GM10266 (cell line): ENCODE measurements around the gene TCOF1.
A peak's percentile ranks its signal among the peaks of the same experiment; 100 is the strongest.
"Not testable (repeated sequence)": the region's sequence is repeated elsewhere in the genome, so short reads cannot be mapped to it uniquely, and the experiment has no call there.

Experiments used
- DNase-seq: peaks from one replicate; pipeline ENCODE4 v3.0.0; 2012; ENCODE audit errors: extremely low spot score
- TF ChIP-seq, protein P1 (sequence below): IDR thresholded peaks from 2 replicates; pipeline ENCODE4 v1.5.1; 2012; ENCODE audit warnings: mild to moderate bottlenecking, low read depth; ENCODE audit not compliant: control insufficient read depth, insufficient read depth; ENCODE audit errors: missing control alignments

The TCOF1 gene

DNA sequence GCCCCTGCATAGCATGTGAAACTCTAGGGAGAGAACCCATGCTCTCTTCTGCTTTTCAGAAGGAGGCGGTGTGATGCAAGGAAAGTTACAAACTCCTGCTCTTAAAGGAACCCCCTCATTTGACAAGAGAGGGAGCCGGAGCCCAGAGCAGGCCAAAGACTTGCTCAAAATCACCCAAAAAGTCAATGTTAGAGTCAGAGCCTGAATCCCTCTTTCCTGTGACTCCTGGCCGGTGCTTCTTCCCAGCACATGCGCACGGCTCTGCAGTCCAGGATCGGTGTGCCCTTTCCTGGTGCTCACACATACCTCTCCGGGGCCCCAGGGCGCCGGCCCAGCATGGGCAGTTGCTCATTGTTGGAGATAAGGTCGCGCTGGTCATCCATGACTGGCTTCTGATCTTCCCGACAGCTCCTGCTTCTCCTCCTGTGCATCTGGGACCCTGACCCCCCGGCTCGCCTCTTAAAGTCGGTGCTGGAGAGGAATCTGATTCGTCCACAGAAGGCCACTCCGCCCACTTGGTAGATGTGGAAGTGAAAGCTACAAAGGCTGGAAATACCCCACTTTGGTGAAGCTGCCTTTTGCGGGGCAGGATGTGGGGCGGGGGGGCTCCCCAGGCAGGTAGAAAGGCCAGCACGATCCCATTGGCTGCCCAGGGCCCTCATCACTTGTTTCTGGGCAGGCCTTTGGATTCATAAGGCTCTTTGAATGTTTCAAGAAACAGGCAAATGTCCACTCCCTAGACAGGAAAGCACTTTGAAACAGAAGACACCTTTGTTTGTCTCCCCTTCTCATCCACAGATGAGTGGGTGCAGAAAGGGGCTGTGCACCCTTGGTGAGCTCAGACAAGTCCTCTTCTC, 55.0 kb downstream of the TCOF1 start, which contains the start of gene CD74:
CD74 (minus strand) TSS at position 592 of the 857 bp plus-strand sequence; CDS start at position 431, 161 bp downstream.
- TF ChIP-seq, protein P1, sequence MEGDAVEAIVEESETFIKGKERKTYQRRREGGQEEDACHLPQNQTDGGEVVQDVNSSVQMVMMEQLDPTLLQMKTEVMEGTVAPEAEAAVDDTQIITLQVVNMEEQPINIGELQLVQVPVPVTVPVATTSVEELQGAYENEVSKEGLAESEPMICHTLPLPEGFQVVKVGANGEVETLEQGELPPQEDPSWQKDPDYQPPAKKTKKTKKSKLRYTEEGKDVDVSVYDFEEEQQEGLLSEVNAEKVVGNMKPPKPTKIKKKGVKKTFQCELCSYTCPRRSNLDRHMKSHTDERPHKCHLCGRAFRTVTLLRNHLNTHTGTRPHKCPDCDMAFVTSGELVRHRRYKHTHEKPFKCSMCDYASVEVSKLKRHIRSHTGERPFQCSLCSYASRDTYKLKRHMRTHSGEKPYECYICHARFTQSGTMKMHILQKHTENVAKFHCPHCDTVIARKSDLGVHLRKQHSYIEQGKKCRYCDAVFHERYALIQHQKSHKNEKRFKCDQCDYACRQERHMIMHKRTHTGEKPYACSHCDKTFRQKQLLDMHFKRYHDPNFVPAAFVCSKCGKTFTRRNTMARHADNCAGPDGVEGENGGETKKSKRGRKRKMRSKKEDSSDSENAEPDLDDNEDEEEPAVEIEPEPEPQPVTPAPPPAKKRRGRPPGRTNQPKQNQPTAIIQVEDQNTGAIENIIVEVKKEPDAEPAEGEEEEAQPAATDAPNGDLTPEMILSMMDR, result no peak
- DNase-seq, result peak; percentile 88

GRCh38 chr5:150413176-150413901, 55.8 kb downstream of the TCOF1 start:
- TF ChIP-seq, protein P1, result no peak
- no peak for DNase-seq

DNA sequence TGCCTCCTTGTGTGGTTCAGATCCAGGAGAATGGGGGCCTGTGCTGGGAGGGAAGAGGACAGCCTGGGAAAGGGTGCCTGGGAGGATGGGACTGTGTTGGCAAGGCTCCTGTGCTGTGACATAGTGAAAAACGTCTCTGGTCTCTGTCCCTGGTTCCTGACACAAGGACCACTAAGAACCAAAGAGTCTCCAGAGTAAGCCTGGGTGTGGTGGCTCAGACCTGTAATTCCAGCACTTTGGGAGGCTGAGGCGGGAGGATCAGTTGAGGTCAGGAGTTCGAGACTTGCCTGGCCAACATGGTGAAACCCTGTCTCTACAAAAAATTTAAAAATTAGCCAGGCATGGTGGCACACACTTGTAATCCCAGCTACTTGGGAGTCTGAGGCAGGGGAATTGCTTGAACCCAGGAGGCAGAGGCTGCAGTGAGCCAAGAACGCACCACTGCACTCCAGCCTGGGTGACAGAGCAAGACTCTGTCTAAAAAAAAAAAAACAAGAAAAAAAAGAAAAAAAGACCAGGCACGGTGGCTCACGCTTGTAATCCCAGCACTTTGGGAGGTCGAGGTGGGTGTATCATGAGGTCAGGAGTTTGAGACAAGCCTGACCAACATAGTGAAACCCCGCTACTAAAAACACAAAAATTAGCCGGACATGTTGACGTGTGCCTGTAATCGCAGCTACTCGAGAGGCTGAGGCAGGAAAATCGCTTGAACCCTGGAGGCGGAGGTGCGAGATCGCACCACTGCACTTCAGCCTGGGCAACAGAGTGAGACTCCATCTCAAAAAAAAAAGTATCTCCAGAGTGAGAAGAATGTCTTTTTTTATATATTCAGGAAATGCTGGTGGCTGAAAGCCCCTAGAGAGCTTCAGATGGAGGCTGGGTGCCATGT, 56.6 kb downstream of the TCOF1 start:
- not testable (repeated sequence) for DNase-seq

DNA sequence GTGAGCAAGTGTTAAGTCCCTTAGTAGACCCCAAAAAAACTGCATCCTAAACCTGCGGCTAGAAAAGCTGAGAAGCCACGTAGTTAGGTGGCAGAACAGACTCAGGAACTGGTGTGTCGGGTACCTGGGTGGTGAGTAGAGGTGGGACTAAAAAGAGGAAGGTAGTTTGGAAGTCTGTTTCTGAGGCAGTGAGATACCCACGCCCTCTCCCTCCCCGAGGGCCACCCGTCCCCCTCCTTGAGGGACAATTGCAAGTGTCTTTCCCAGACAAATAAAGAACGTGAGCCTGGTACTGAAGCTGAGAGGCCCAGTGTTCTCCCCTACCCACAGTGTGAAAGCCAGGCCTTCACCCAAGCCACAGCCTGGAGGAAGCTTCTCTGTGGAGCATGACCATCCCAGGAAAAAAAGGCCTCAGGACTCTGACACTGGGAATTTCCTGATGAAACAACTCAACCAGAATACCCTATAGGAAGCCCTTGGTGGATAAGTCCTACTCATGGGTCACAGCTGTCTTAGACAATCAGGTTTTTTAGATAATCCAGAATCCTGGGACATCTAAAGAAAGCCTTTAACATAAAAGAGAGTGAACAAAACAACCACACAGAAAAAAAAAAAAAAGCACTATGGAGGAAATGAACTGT, 62.3 kb downstream of the TCOF1 start:
- no peak for DNase-seq
- TF ChIP-seq, protein P1, result no peak

DNA sequence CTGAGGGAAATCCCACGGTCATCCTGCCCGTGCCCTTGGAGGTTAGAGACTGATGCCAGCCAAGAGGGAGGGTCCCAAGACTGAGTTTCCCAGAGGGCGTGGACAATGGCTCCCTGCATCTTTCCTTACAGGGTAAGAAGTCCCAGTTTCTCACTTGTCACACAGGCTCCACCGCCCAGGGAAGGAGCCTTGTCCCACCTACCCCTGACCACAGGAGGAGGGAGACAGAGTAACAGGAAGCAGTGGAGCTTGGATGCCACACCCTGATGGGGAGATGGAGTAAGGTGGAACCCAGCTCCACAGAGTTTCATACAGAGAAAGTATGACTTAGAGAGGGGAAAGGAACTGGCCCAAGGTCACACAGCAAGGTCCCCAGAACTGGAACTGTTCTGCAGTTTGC, 64.6 kb downstream of the TCOF1 start:
- DNase-seq, result no peak
- TF ChIP-seq, protein P1, result no peak

DNA sequence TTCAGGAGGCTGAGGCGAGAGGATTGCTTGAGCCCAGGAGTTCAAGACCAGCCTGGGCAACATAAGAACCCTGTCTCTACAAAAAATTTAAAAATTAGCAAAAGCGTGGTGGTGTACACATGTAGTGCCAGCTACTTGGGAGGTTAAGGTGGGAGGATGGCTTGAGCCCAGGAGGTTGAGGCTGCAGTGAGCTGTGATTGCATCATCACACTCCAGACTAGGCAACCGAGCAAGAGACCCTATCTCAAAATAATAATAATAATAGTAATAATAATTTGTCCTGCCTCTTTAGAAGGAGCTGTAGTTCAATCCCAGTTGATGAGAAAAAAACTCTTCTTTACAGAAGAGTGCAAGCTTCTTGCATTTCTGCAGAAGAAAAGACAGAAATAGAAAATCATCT, 65.3 kb downstream of the TCOF1 start:
- no peak for DNase-seq
- TF ChIP-seq, protein P1, result no peak

- not testable (repeated sequence) for DNase-seq
Observed at GRCh38 chr5:150426165-150426564, 68.7 kb downstream of the TCOF1 start.
